Endothelial cell of umbilical vein (primary cell): ENCODE measurements around the gene STAB2.

ENCODE experiments used
- CTCF ChIP-seq, 2 donors: IDR thresholded peaks; 1 replicate in 1 of 2; 2 replicates in 1 of 2; pipeline ENCODE4 v1.5.1; 2011; ENCODE audit warnings: low read length in 2 of 2, mild to moderate bottlenecking in 2 of 2, moderate library complexity in 2 of 2, control low read depth in 1 of 2, inconsistent platforms in 1 of 2, low read depth in 1 of 2; ENCODE audit not compliant: insufficient read depth in 1 of 2; ENCODE audit errors: extremely low read depth in 1 of 2
- EZH2 ChIP-seq: IDR thresholded peaks from 2 replicates; pipeline ENCODE4 v1.6.1; 2012; ENCODE audit warnings: borderline replicate concordance, low read depth, mild to moderate bottlenecking, moderate library complexity, low read length, inconsistent platforms; ENCODE audit not compliant: severe bottlenecking
- FOS ChIP-seq: IDR thresholded peaks from 2 replicates; pipeline ENCODE4 v1.6.1; 2011; ENCODE audit warnings: mild to moderate bottlenecking, low read length, moderate library complexity, borderline replicate concordance; ENCODE audit not compliant: insufficient read depth
- GATA2 ChIP-seq: IDR thresholded peaks from 2 replicates; pipeline ENCODE4 v1.7.0; 2011; ENCODE audit warnings: low read depth, mild to moderate bottlenecking, moderate library complexity, mixed read lengths, low read length; ENCODE audit not compliant: insufficient read length, insufficient read depth
- JUN ChIP-seq: IDR thresholded peaks from 2 replicates; pipeline ENCODE4 v1.6.1; 2011; ENCODE audit warnings: borderline replicate concordance, low read depth; ENCODE audit not compliant: insufficient read length, insufficient read depth
- MAX ChIP-seq: IDR thresholded peaks from 2 replicates; pipeline ENCODE4 v1.6.1; 2011; ENCODE audit not compliant: insufficient read depth, insufficient read length
- MYC ChIP-seq: IDR thresholded peaks from one replicate; pipeline ENCODE4 v1.6.1; 2011; ENCODE audit warnings: mild to moderate bottlenecking, low read depth, low read length
- POLR2A ChIP-seq: IDR thresholded peaks from 2 replicates; pipeline ENCODE4 v1.6.1; 2012; ENCODE audit warnings: low read depth, mild to moderate bottlenecking, control low read depth, low read length
- POLR2AphosphoS5 ChIP-seq: IDR thresholded peaks from 2 replicates; pipeline ENCODE4 v1.6.1; 2012; ENCODE audit warnings: low read depth, mild to moderate bottlenecking, control low read depth, low read length, moderate library complexity; ENCODE audit not compliant: insufficient read depth

GRCh38 chr12:103799857-103800771, 213.0 kb downstream of the STAB2 start:
- TF ChIP-seq CTCF (IDR thresholded peaks at IDR 0.05; ENCODE audit: extremely low read depth in 1 of 2, insufficient read depth in 1 of 2, low read depth in 1 of 2, low read length in 2 of 2): no peak
- no peak for TF ChIP-seq POLR2AphosphoS5
- TF ChIP-seq POLR2A: no peak
- TF ChIP-seq EZH2: no peak
- TF ChIP-seq MAX: no peak
- no peak for TF ChIP-seq JUN
- peak; percentile 83 for TF ChIP-seq GATA2
- no peak for TF ChIP-seq MYC
- TF ChIP-seq FOS: no peak
